K562 (cell line): ENCODE data around the gene RCC1. TPM values are rescaled to one million over a fixed set of nuclear protein-coding genes. Genes with fewer than 3 reads are reported as not detected.

Source experiments
- CBX2 ChIP-seq: fragments of 200-600 bp; sonication (generic); IDR thresholded peaks from one replicate; pipeline ENCODE4 v1.6.1; 2012; ENCODE audit warnings: mild to moderate bottlenecking, low read length, inconsistent platforms; ENCODE audit not compliant: insufficient read depth, poor library complexity, severe bottlenecking
- CREB1 ChIP-seq, 2 experiments: sonication (generic) in 1 of 2; formaldehyde crosslinking in 1 of 2; IDR thresholded peaks; 2 replicates each; pipeline versions ENCODE4 v1.6.1 to v1.8.0; 2012 to 2022; ENCODE audit warnings: inconsistent platforms in 1 of 2, mild to moderate bottlenecking in 1 of 2, missing genetic modification reagents in 1 of 2, moderate library complexity in 1 of 2
- CREM ChIP-seq: IDR thresholded peaks from 2 replicates; pipeline ENCODE4 v1.6.1; 2014; ENCODE audit warnings: antibody characterized with exemption, low read depth
- DPF2 ChIP-seq: fragments of 450-650 bp; IDR thresholded peaks from 2 replicates; pipeline ENCODE4 v1.6.1; 2016
- E4F1 ChIP-seq: fragments of 250-450 bp; sonication (Bioruptor Pico); IDR thresholded peaks from 2 replicates; pipeline ENCODE4 v1.5.0; 2021; ENCODE audit warnings: mild to moderate bottlenecking, borderline replicate concordance
- ELF2 ChIP-seq: fragments of 250-450 bp; sonication (Bioruptor Pico); IDR thresholded peaks from 2 replicates; pipeline ENCODE4 v1.5.0; 2021; ENCODE audit warnings: mild to moderate bottlenecking
- HDAC6 ChIP-seq: IDR thresholded peaks from 2 replicates; pipeline ENCODE4 v1.6.1; 2012; ENCODE audit warnings: low read depth, mild to moderate bottlenecking, control low read depth, inconsistent platforms, low read length, moderate library complexity
- JUNB ChIP-seq: fragments of 450-650 bp; formaldehyde crosslinking; conservative IDR thresholded peaks from 2 replicates; pipeline ENCODE4 v1.4.0; 2020; ENCODE audit warnings: mild to moderate bottlenecking
- KLF6 ChIP-seq: fragments of 250-450 bp; sonication (Bioruptor Pico); IDR thresholded peaks from 2 replicates; pipeline ENCODE4 v1.4.0; 2020; ENCODE audit warnings: mild to moderate bottlenecking, moderate library complexity, borderline replicate concordance
- PHB ChIP-seq: fragments of 250-450 bp; sonication (Bioruptor Pico); IDR thresholded peaks from 2 replicates; pipeline ENCODE4 v1.5.0; 2021
- POLR2H ChIP-seq: IDR thresholded peaks from 2 replicates; pipeline ENCODE4 v1.6.1; 2016; ENCODE audit warnings: missing genetic modification characterization, low read depth, mild to moderate bottlenecking, control low read depth, missing compliant biosample characterization, moderate library complexity
- PRMT5 ChIP-seq: sonication (generic); formaldehyde crosslinking; IDR thresholded peaks from 2 replicates; pipeline ENCODE4 v1.5.0; 2020; ENCODE audit warnings: missing genetic modification reagents
- PYGO2 ChIP-seq: fragments of 450-650 bp; IDR thresholded peaks from 2 replicates; pipeline ENCODE4 v1.6.1; 2016; ENCODE audit warnings: mild to moderate bottlenecking, missing genetic modification characterization, moderate library complexity, missing compliant biosample characterization
- RNF2 ChIP-seq: sonication (generic); IDR thresholded peaks from 2 replicates; pipeline ENCODE4 v1.6.1; 2016
- TRIM24 ChIP-seq, 2 experiments: fragments of 450-650 bp; IDR thresholded peaks; 2 replicates each; pipeline ENCODE4 v1.6.1; 2016
- polyA plus RNA-seq, 8 experiments: library from polyadenylated mRNA; depleted of rRNA in 4 of 8; stranded (reverse) in 5 of 8; unstranded in 3 of 8; fragments of >200 nt; fragmentation: Nextera tagmentation in 2 of 8; fragmentation: Illumina TruSeq in 1 of 8; extraction: Ambion mirVana in 2 of 8; extraction: Trizol in 1 of 8; gene quantifications; 2 replicates each; pipeline versions ENCODE4 v1.2.1 to v1.2.3, GENCODE V29; 2011 to 2014; ENCODE audit warnings: inconsistent platforms in 1 of 8, missing spikeins in 1 of 8
- total RNA-seq, 7 experiments: library from RNA; depleted of rRNA in 6 of 7; stranded (reverse); fragments of >200 nt in 6 of 7; fragmentation: Illumina TruSeq in 2 of 7; extraction: Trizol in 2 of 7; gene quantifications; 2 replicates each; pipeline versions ENCODE4 v1.2.1 to v1.2.3, GENCODE V29; 2011 to 2021; ENCODE audit warnings: low replicate concordance in 1 of 7
- TF ChIP-seq, protein P1 (sequence below): fragments of 200-800 bp; sonication (Bioruptor generic); IDR thresholded peaks from 2 replicates; pipeline ENCODE4 v1.6.1; 2017; ENCODE audit warnings: missing genetic modification characterization, missing compliant biosample characterization
- TF ChIP-seq, protein P2 (sequence below): fragments of 450-650 bp; IDR thresholded peaks from one replicate; pipeline ENCODE4 v1.6.1; 2018; ENCODE audit warnings: mild to moderate bottlenecking, moderate library complexity; ENCODE audit not compliant: partially characterized antibody
- TF ChIP-seq, protein P3 (sequence below): sonication (generic); formaldehyde crosslinking; IDR thresholded peaks from 2 replicates; pipeline ENCODE4 v1.8.1; 2023; ENCODE audit warnings: missing genetic modification reagents, mild to moderate bottlenecking, borderline replicate concordance

Gene RCC1
- total and polyA plus RNA-seq, 9 of the 15 experiments (the other 6 are each of a cell fraction or from before 2014, with no cell fraction given) = 16.4 to 202 (median 107) TPM

DNA sequence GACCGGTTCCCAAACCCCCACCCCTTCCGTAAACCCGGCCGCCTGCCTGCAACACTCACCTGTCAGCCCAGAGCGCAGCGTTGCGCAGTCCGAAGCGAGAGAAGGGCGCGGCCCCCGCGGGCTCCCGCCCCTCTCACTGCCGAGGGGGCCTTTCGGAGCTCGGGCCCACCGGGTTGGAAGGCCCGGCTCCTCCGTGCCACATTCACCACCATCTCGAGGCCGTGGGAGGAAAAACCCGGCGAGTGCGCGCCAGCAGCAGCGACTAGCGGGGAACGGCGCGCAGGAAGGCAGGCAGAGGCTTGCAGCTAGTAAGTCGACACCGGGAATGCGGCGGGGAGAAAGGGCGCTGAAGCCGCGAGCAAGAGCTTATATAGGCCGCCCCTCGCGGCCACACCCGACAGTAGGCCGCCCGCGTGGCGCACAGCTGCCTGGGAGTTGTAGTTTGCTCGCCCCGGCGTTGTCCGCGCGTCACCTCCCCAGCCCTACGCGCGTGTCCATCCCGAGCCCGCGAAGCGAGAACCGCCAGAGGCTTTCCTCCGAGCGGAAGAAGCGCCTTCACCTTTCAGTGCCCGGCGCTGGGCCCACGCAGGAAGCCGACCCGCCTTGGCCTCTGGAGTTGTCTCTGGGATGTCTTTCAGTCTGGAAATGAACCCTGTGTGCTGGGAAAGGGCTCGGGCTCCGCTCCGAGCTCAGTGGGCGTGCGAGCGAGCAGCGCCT lies 75.8 kb downstream of the RCC1 start (continued):
- TF ChIP-seq E4F1 (CRISPR knock-in tag) (no peak), PRMT5 (CRISPR knock-in tag) (no peak; the same call in 1 of the 2 replicates), POLR2H (peak; percentile 99), TRIM24 (IDR thresholded peaks at IDR 0.05) (peak in 1 of 2 experiments; percentile 61; a peak in 1 of 4 replicates), PYGO2 (tag) (no peak), DPF2 (no peak), JUNB (CRISPR knock-in tag) (no peak), PHB (CRISPR knock-in tag) (peak; percentile 23; the same call in 1 of the 2 replicates), CREM (peak; percentile 95), KLF6 (CRISPR knock-in tag) (peak; percentile 90), ELF2 (CRISPR knock-in tag) (peak; percentile 39; the same call in 1 of the 2 replicates), CREB1 (IDR thresholded peaks at IDR 0.05) (peak; percentile 86), CREB1 (CRISPR knock-in tag; IDR thresholded peaks at IDR 0.05) (peak; percentile 93), CBX2 (no peak), HDAC6 (peak; percentile 97; the same call in 1 of the 2 replicates), RNF2 (peak; percentile 95)
- TF ChIP-seq, protein P1, sequence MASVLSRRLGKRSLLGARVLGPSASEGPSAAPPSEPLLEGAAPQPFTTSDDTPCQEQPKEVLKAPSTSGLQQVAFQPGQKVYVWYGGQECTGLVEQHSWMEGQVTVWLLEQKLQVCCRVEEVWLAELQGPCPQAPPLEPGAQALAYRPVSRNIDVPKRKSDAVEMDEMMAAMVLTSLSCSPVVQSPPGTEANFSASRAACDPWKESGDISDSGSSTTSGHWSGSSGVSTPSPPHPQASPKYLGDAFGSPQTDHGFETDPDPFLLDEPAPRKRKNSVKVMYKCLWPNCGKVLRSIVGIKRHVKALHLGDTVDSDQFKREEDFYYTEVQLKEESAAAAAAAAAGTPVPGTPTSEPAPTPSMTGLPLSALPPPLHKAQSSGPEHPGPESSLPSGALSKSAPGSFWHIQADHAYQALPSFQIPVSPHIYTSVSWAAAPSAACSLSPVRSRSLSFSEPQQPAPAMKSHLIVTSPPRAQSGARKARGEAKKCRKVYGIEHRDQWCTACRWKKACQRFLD (CRISPR knock-in tag) = peak; percentile 59
- TF ChIP-seq, protein P2, sequence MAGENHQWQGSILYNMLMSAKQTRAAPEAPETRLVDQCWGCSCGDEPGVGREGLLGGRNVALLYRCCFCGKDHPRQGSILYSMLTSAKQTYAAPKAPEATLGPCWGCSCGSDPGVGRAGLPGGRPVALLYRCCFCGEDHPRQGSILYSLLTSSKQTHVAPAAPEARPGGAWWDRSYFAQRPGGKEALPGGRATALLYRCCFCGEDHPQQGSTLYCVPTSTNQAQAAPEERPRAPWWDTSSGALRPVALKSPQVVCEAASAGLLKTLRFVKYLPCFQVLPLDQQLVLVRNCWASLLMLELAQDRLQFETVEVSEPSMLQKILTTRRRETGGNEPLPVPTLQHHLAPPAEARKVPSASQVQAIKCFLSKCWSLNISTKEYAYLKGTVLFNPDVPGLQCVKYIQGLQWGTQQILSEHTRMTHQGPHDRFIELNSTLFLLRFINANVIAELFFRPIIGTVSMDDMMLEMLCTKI = no peak
- TF ChIP-seq, protein P3, sequence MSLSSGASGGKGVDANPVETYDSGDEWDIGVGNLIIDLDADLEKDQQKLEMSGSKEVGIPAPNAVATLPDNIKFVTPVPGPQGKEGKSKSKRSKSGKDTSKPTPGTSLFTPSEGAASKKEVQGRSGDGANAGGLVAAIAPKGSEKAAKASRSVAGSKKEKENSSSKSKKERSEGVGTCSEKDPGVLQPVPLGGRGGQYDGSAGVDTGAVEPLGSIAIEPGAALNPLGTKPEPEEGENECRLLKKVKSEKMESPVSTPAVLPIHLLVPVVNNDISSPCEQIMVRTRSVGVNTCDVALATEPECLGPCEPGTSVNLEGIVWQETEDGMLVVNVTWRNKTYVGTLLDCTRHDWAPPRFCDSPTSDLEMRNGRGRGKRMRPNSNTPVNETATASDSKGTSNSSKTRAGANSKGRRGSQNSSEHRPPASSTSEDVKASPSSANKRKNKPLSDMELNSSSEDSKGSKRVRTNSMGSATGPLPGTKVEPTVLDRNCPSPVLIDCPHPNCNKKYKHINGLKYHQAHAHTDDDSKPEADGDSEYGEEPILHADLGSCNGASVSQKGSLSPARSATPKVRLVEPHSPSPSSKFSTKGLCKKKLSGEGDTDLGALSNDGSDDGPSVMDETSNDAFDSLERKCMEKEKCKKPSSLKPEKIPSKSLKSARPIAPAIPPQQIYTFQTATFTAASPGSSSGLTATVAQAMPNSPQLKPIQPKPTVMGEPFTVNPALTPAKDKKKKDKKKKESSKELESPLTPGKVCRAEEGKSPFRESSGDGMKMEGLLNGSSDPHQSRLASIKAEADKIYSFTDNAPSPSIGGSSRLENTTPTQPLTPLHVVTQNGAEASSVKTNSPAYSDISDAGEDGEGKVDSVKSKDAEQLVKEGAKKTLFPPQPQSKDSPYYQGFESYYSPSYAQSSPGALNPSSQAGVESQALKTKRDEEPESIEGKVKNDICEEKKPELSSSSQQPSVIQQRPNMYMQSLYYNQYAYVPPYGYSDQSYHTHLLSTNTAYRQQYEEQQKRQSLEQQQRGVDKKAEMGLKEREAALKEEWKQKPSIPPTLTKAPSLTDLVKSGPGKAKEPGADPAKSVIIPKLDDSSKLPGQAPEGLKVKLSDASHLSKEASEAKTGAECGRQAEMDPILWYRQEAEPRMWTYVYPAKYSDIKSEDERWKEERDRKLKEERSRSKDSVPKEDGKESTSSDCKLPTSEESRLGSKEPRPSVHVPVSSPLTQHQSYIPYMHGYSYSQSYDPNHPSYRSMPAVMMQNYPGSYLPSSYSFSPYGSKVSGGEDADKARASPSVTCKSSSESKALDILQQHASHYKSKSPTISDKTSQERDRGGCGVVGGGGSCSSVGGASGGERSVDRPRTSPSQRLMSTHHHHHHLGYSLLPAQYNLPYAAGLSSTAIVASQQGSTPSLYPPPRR (CRISPR knock-in tag) = peak; percentile 91; the same call in 1 of the 2 replicates
